K562 (cell line): ENCODE data around the gene ATXN7.

ENCODE experiments used
- CHD2 ChIP-seq: IDR thresholded peaks from 2 replicates; pipeline ENCODE4 v1.6.1; 2011; ENCODE audit warnings: low read depth, low read length
- ETV5 ChIP-seq: sonication (generic); formaldehyde crosslinking; IDR thresholded peaks from 2 replicates; pipeline ENCODE4 v1.4.0; 2020; ENCODE audit warnings: low read depth, mild to moderate bottlenecking, missing genetic modification reagents
- ZNF512 ChIP-seq: IDR thresholded peaks from 2 replicates; pipeline ENCODE4 v1.6.1; 2016; ENCODE audit warnings: missing genetic modification characterization, missing compliant biosample characterization

- TF ChIP-seq ETV5 (CRISPR knock-in tag) (no peak), CHD2 (no peak), ZNF512 (tag) (no peak)
Measured at GRCh38 chr3:63961891-63962290, 98.2 kb downstream of the ATXN7 start.
